T-cell (primary cell): ENCODE measurements around the gene NME1. TPM values are rescaled to one million over a fixed set of nuclear protein-coding genes. Genes with fewer than 3 reads are reported as not detected.

Experiments used
- ATAC-seq, 4 experiments: fragments of 200-7000 bp in 3 of 4; fragments of 150-1000 bp in 1 of 4; cut with Tn5 transposase; replicated peaks in 1 of 4; 1 replicate in 3 of 4; 2 replicates in 1 of 4; pipeline ENCODE4 v1.10.0; 2021; ENCODE audit warnings: moderate library complexity in 3 of 4, mild to moderate bottlenecking in 2 of 4, moderate number of reproducible peaks in 1 of 4
- CTCF ChIA-PET, 2 donors: fragments of 300-600 bp; sonication (Branson Sonifier 250); formaldehyde crosslinking; loops; one replicate each; lab custom pipeline; 2022; ENCODE audit warnings: antibody characterized with exemption in 2 of 2; lab: Charles Lee
- POLR2A ChIA-PET, 2 donors: fragments of 300-600 bp; sonication (Branson Sonifier 250); formaldehyde crosslinking; loops; one replicate each; lab custom pipeline; 2022; ENCODE audit warnings: antibody characterized with exemption in 2 of 2; lab: Charles Lee
- DNase-seq, 35 experiments: peaks; one replicate each; pipeline versions ENCODE4 v3.0.0 to v3.0.0-alpha.2; 2013 to 2023
- H3K27ac ChIP-seq: one replicate; pipeline ENCODE4 v1.5.1; 2013; ENCODE audit warnings: low read length
- H3K27me3 ChIP-seq, 2 experiments: replicated peaks in 1 of 2; 1 replicate in 1 of 2; 2 replicates in 1 of 2; pipeline versions ENCODE4 v1.6.1 to v1.7.0; 2013; ENCODE audit warnings: low read length in 1 of 2, mixed read lengths in 1 of 2; ENCODE audit not compliant: control insufficient read depth in 2 of 2, insufficient read depth in 2 of 2; ENCODE audit errors: extremely low read depth in 1 of 2
- H3K36me3 ChIP-seq, 2 donors: 1 replicate in 1 of 2; 2 replicates in 1 of 2; pipeline versions ENCODE4 v1.6.1 to v1.7.0; 2013; ENCODE audit warnings: low read length in 1 of 2; ENCODE audit not compliant: control insufficient read depth in 2 of 2, insufficient read depth in 1 of 2; ENCODE audit errors: extremely low read depth in 1 of 2
- H3K4me1 ChIP-seq, 2 experiments: 1 replicate in 1 of 2; 2 replicates in 1 of 2; pipeline versions ENCODE4 v1.6.1 to v1.7.0; 2013; ENCODE audit warnings: low read length in 2 of 2, mixed read lengths in 1 of 2; ENCODE audit not compliant: insufficient read depth in 2 of 2, control insufficient read depth in 1 of 2; ENCODE audit errors: extremely low read depth in 1 of 2
- H3K4me3 ChIP-seq, 2 donors: 1 replicate in 1 of 2; 2 replicates in 1 of 2; pipeline versions ENCODE4 v1.5.1 to v1.7.0; 2013; ENCODE audit warnings: mild to moderate bottlenecking in 2 of 2, low read length in 1 of 2, moderate library complexity in 1 of 2; ENCODE audit not compliant: control insufficient read depth in 1 of 2; ENCODE audit errors: extremely low read depth in 1 of 2
- H3K9me3 ChIP-seq: 2 replicates; pipeline ENCODE4 v1.7.0; 2013
- H3K27ac Mint-ChIP-seq, 2 donors: one replicate each; pipeline ENCODE4 v1.8.0; 2020 to 2021; ENCODE audit warnings: mild to moderate bottlenecking in 2 of 2, mixed read lengths in 2 of 2
- H3K27me3 Mint-ChIP-seq, 2 donors: one replicate each; pipeline ENCODE4 v1.8.0; 2021 to 2022; ENCODE audit warnings: mixed read lengths in 2 of 2
- H3K36me3 Mint-ChIP-seq: one replicate; pipeline ENCODE4 v1.8.0; 2021; ENCODE audit warnings: mixed read lengths
- H3K4me1 Mint-ChIP-seq, 3 donors: one replicate each; pipeline ENCODE4 v1.8.0; 2020 to 2022; ENCODE audit warnings: mixed read lengths in 3 of 3, mild to moderate bottlenecking in 1 of 3
- H3K4me3 Mint-ChIP-seq, 3 donors: one replicate each; pipeline ENCODE4 v1.8.0; 2020 to 2022; ENCODE audit warnings: mild to moderate bottlenecking in 3 of 3, mixed read lengths in 3 of 3, moderate library complexity in 3 of 3
- H3K9me3 Mint-ChIP-seq, 3 donors: one replicate each; pipeline ENCODE4 v1.8.0; 2020 to 2022; ENCODE audit warnings: mixed read lengths in 3 of 3
- WGBS: methylation state at CpG from one replicate; pipeline ENCODE4 v1.1.5; 2013; ENCODE audit warnings: missing lambda C conversion rate; ENCODE audit not compliant: insufficient coverage; 5-methylcytosine and 5-hydroxymethylcytosine counted together
- total RNA-seq, 35 experiments: library from RNA in 6 of 35; stranded (reverse) in 6 of 35; fragments of 120-200 nt in 1 of 35; gene quantifications; one replicate each; pipeline versions ENCODE4 v1.2.1 to v1.2.4 and lab custom pipeline; 2013 to 2026

The NME1 gene
- total RNA-seq, 5 donors from 2014 or later (not counting 1 experiment from before 2014, with no cell fraction given) = 17.7 to 28.0 (median 22.1) TPM

DNA sequence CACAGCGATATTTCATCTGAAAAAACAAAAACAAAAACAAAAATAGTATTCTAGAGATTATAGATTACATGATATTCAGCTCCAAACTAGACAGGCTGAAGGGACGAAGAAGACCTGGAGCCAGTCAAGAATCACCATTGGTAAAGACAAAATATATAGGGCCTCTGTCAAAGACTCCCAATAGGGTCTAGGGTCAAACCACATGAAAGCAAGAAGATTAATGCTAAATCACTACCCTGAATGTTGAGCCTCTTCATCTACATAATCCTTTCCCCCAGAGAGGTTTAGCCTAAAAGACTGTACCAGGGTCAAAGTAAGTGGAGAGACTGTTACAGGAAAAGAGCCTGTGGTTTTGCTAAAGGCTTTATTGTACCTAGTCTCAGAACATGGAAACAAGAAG lies 10.8 kb upstream of the NME1 start:
- H3K36me3 ChIP-seq = no peaks in the 10 kb centered on the region
- Mint-ChIP-seq H3K4me3 (no peak overlapping the region), H3K36me3 (no peaks in the 10 kb centered on the region), H3K9me3 (no peaks in the 10 kb centered on the region), H3K27ac (no peak overlapping the region), H3K4me1 (no peaks in the 10 kb centered on the region), H3K27me3 (no peaks in the 10 kb centered on the region)
- H3K4me1 ChIP-seq = no peaks in the 10 kb centered on the region
- POLR2A ChIA-PET = no interaction called here
- no peaks in the 10 kb centered on the region for H3K9me3 ChIP-seq
- WGBS = no CpG with 5 or more reads among the region's 2 CpGs
- no peak overlapping the region for H3K27ac ChIP-seq
- H3K4me3 ChIP-seq = no peak overlapping the region
- DNase-seq (no peak), ATAC-seq (no peak)
- no peaks in the 10 kb centered on the region for H3K27me3 ChIP-seq
- CTCF ChIA-PET = no interaction called here

DNA sequence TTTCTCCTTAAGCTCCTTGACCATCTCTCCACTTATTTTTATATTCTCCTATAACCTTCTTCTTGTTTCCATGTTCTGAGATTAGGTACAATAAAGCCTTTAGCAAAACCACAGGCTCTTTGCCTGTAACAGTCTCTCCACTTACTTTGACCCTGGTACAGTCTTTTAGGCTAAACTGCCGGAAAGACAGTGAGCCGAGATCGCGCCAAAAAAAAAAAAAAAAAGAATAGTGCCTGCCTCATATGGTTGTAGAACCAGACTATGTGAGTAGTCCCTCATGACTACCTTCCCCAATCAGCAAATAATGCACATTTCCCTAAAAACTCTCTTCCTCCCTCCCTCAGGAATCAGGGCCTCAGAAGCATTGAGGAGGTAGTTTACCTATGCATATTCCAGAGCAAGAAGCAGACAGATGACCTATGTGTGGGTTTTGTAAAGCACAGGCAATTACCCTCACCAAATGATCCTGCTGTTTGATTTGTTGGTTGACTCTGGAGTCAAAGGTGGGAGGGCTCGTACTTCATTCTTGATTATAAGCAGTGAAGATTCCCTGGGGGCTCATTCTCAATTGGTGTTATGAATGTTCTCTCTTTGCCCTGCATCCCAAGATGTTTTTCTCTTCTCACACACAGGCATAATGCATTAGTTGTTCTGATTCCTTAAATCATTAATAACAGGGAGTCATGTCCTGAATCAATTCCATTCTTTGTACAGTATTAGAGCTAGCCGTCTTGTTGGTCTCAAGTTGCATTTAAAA lies 8.9 kb upstream of the NME1 start:
- H3K4me1 Mint-ChIP-seq = no peaks in the 10 kb centered on the region
- CTCF ChIA-PET = no interaction called here
- H3K4me3 ChIP-seq = no peak overlapping the region
- no peak overlapping the region for H3K27ac ChIP-seq
- POLR2A ChIA-PET = no interaction called here
- no peaks in the 10 kb centered on the region for H3K9me3 Mint-ChIP-seq
- H3K36me3 ChIP-seq = no peaks in the 10 kb centered on the region
- WGBS = 89% methylated on average over 1 of the region's 6 CpGs
- no peaks in the 10 kb centered on the region for H3K27me3 ChIP-seq
- H3K36me3 Mint-ChIP-seq = no peaks in the 10 kb centered on the region
- H3K4me1 ChIP-seq = no peaks in the 10 kb centered on the region
- DNase-seq (no peak), ATAC-seq (no peak)
- no peaks in the 10 kb centered on the region for H3K27me3 Mint-ChIP-seq
- no peak overlapping the region for H3K27ac Mint-ChIP-seq
- H3K9me3 ChIP-seq = no peaks in the 10 kb centered on the region
- no peak overlapping the region for H3K4me3 Mint-ChIP-seq

- ChIA-PET POLR2A (no interaction called here), CTCF (interaction anchor here in 1 of 2 donors (0.9 kb wide), 1 partner anchor 9 kb away, joined by 3 read pairs; no protein-coding TSS in a partner anchor)
- no peaks in the 10 kb centered on the region for H3K27me3 ChIP-seq
- no peaks in the 10 kb centered on the region for H3K9me3 ChIP-seq
- H3K27ac ChIP-seq = no peak overlapping the region
- no peak overlapping the region for H3K4me3 Mint-ChIP-seq
- H3K9me3 Mint-ChIP-seq = no peaks in the 10 kb centered on the region
- H3K36me3 Mint-ChIP-seq = no peaks in the 10 kb centered on the region
- WGBS = 0% methylated on average over 1 of the region's 4 CpGs
- ATAC-seq = no peak
- no peaks in the 10 kb centered on the region for H3K4me1 Mint-ChIP-seq
- DNase-seq = no peak
- H3K4me1 ChIP-seq = peaks cover 1 to 2% of the 10 kb centered on the region in 2 experiments
- no peaks in the 10 kb centered on the region for H3K36me3 ChIP-seq
- H3K27me3 Mint-ChIP-seq = no peaks in the 10 kb centered on the region
- H3K4me3 ChIP-seq = no peak overlapping the region
- no peak overlapping the region for H3K27ac Mint-ChIP-seq
These were observed 5.7 kb upstream of the NME1 start for GRCh38 chr17:51147650-51148049.

DNA sequence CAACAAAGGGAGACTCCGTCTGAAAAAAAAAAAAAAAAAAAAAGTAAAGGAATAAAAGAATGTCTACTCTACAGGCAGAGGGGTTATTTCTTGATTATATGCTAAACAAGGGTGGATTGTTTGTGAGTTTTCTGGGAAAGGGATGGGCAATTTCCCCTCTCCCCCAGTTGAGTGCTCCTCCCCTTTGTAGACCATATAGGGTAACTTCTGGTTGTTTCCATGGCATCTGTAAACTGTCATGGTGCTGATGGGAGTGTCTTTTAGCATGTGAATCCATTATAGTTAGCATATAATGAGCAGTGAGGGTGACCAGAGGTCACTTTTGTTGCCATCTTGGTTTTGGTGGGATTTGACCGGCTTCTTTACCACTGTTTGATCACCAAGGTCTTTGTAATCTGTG lies 4.2 kb upstream of the NME1 start:
- H3K27me3 Mint-ChIP-seq = no peaks in the 10 kb centered on the region
- ChIA-PET POLR2A (no interaction called here), CTCF (interaction anchor here in 1 of 2 donors (0.7 kb wide), 1 partner anchor 148 kb away, joined by 3 read pairs; no protein-coding TSS in a partner anchor)
- Histone ChIP-seq H3K27ac (no peak overlapping the region), H3K9me3 (no peaks in the 10 kb centered on the region), H3K27me3 (no peaks in the 10 kb centered on the region), H3K4me3 (no peak overlapping the region), H3K4me1 (peaks cover 5 to 11% of the 10 kb centered on the region in 2 experiments), H3K36me3 (no peaks in the 10 kb centered on the region)
- no peaks in the 10 kb centered on the region for H3K9me3 Mint-ChIP-seq
- no peaks in the 10 kb centered on the region for H3K4me1 Mint-ChIP-seq
- no peak overlapping the region for H3K27ac Mint-ChIP-seq
- ATAC-seq (no peak), DNase-seq (no peak)
- WGBS = no CpG with 5 or more reads among the region's 2 CpGs
- no peaks in the 10 kb centered on the region for H3K36me3 Mint-ChIP-seq
- H3K4me3 Mint-ChIP-seq = no peak overlapping the region

DNA sequence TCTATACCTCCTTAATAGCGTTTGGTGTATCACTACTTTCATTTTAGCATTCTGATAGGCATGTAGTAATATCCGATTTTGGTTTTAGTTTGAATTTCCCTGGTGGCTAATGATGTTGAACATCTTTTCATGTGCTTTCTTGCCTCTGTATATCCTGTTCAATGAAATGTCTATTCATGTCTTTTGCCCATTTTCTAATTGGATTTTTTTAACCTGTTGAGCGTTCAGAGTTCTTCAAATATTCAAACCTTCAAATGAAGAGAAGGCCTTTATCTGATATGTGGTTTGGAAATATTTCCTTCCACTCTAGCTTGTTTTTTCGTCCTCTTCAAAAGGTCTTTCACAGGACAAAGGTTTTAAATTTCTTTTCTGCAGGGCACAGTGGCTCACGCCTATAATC lies 2.4 kb upstream of the NME1 start:
- no peaks in the 10 kb centered on the region for H3K9me3 ChIP-seq
- Mint-ChIP-seq H3K27ac (no peak overlapping the region), H3K27me3 (no peaks in the 10 kb centered on the region), H3K4me1 (peaks cover 4 to 5% (median 5%) of the 10 kb centered on the region in 3 donors), H3K4me3 (no peak overlapping the region), H3K9me3 (no peaks in the 10 kb centered on the region), H3K36me3 (no peaks in the 10 kb centered on the region)
- H3K4me3 ChIP-seq = no peak overlapping the region
- H3K4me1 ChIP-seq = peaks cover 11 to 21% of the 10 kb centered on the region in 2 experiments
- H3K27me3 ChIP-seq = no peaks in the 10 kb centered on the region
- ChIA-PET POLR2A (no interaction called here), CTCF (interaction anchor here (0.6 to 1.0 kb wide), 5 partner anchors 146 to 150 kb away, joined by 3 to 10 read pairs (median 3); no protein-coding TSS in a partner anchor)
- no peak for DNase-seq
- no peaks in the 10 kb centered on the region for H3K36me3 ChIP-seq
- no peak for ATAC-seq
- H3K27ac ChIP-seq = no peak overlapping the region
- no CpG with 5 or more reads among the region's 5 CpGs for WGBS

DNA sequence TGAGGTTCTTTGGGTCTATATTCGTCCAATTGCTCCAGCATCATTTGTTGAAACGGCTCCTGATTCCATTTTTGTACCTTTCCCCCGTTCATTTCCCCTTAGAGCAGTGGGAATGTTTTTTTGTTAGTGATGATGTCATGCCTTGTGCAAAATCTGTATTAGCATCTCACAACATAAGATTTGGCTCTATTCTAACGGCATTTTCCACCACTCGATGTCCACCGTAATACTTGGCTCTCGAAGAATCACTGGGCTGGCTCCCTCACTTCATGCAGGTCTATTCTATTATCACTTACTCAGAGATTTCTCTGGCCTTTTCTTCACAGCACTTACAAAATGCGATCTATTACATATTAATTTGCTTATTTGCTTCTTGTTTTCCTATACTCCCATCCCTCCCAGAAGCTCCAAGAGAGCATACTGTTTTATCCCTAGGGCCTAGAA lies 571 bp upstream of the NME1 start:
- ATAC-seq (no peak), DNase-seq (no peak)
- Histone ChIP-seq H3K36me3 (peaks cover 0 to 8% of the 10 kb centered on the region in 2 donors), H3K9me3 (no peaks in the 10 kb centered on the region), H3K4me3 (peak overlapping the region in 1 of 2 donors; percentile 16), H3K4me1 (peaks cover 11 to 21% of the 10 kb centered on the region in 2 experiments), H3K27ac (peak overlapping the region; percentile 82), H3K27me3 (no peaks in the 10 kb centered on the region)
- POLR2A ChIA-PET = interaction anchor here (0.5 to 1.1 kb wide), 6 partner anchors 32 to 371 kb away, joined by 3 to 7 read pairs (median 4); partner anchors contain the start of gene SPAG9 (in 1 of the 2)
- Mint-ChIP-seq H3K27ac (no peak overlapping the region), H3K9me3 (no peaks in the 10 kb centered on the region), H3K4me3 (no peak overlapping the region), H3K4me1 (peaks cover 5 to 7% (median 5%) of the 10 kb centered on the region in 3 donors), H3K27me3 (no peaks in the 10 kb centered on the region), H3K36me3 (peaks cover 6% of the 10 kb centered on the region)
- WGBS = 35% methylated on average over 3 of the region's 8 CpGs
- CTCF ChIA-PET = interaction anchor here (0.7 to 1.6 kb wide), 11 partner anchors 11 to 301 kb away, joined by 3 to 61 read pairs (median 7); partner anchors contain the start of genes NME2 (in 1 of the 2) and SPAG9 (in 1 of the 2)
